WERI-Rb-1 (cell line): ENCODE data around the gene ASZ1.

Source experiments
- DNase-seq: peaks from one replicate; pipeline ENCODE4 v3.0.0-alpha.2; 2020
- H3K27ac ChIP-seq: fragments of 250-450 bp; sonication (Bioruptor Pico); 2 replicates; pipeline ENCODE4 v1.5.1; 2020; ENCODE audit warnings: mild to moderate bottlenecking, moderate library complexity
- H3K27me3 ChIP-seq: fragments of 250-450 bp; sonication (Bioruptor Pico); 2 replicates; pipeline ENCODE4 v1.5.1; 2021; ENCODE audit warnings: mild to moderate bottlenecking, low read depth, moderate library complexity; ENCODE audit not compliant: insufficient read depth, severe bottlenecking
- H3K36me3 ChIP-seq: fragments of 250-450 bp; sonication (Bioruptor Pico); 2 replicates; pipeline ENCODE4 v1.5.1; 2020; ENCODE audit warnings: mild to moderate bottlenecking, moderate library complexity
- H3K4me3 ChIP-seq: 2 replicates; pipeline ENCODE4 v1.5.1; 2011; ENCODE audit warnings: low read depth, mild to moderate bottlenecking, control low read depth, low read length
- H3K9me3 ChIP-seq: fragments of 250-450 bp; sonication (Bioruptor Pico); 2 replicates; pipeline ENCODE4 v1.5.1; 2021; ENCODE audit warnings: mild to moderate bottlenecking, moderate library complexity; ENCODE audit not compliant: severe bottlenecking
- CTCF ChIP-seq: IDR thresholded peaks from 2 replicates; pipeline ENCODE4 v1.5.1; 2011; ENCODE audit warnings: low read depth, mild to moderate bottlenecking, control low read depth, inconsistent platforms, low read length

ASZ1 gene

DNA sequence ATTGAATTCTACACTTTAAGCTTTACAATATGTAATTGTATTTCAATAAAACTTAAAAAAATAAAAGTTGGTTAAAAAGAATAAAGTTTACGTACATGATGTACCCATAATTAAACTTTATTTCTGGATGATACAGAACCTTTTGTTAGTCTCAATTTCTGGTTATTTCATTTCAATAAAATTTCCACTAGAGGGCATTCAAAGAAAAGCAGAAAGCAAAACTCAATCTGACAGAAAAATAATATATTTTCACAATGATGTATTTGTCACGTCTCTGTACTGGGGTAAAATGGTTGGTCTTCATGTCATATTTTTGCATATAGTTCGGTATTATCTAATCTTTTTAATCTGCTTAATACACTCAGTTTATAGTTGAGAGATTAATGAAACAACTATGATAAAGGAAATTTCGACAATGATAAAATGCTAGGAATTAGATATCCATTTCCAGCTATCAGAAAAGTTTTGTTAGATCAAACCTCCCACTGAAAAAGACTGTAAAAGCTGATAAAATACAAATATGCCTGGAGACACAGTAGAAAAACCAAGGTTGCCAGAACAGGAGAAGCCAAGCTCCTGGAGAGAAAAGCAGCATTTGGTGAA is 27.4 kb downstream of the ASZ1 start:
- Histone ChIP-seq H3K36me3 (no peaks in the 10 kb centered on the region), H3K4me3 (no peak overlapping the region), H3K27ac (no peak overlapping the region), H3K9me3 (no peaks in the 10 kb centered on the region), H3K27me3 (peaks cover 54% of the 10 kb centered on the region)
- no peak for DNase-seq
- TF ChIP-seq CTCF = no peak

DNA sequence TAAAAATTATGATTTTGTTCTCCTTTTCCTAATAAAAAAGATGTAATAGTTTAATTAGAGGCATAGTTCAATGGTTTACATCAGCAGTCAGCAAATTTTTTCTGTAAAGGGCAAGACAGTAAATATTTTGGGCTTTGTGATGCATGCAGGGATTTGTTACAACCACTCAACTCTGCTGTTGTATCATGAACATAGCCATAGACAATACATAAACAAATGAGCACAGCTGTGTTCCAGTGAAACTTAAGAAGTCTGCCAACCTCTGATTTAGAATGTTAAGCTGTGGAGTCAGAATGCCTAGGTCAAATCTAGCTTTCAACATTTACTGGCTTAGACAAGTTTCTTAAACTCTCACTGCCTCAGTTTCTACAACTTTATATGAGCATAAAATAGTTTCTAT is 31.6 kb downstream of the ASZ1 start:
- Histone ChIP-seq H3K4me3 (no peak overlapping the region), H3K27ac (no peak overlapping the region), H3K27me3 (peaks cover 58% of the 10 kb centered on the region), H3K36me3 (no peaks in the 10 kb centered on the region), H3K9me3 (no peaks in the 10 kb centered on the region)
- no peak for DNase-seq
- TF ChIP-seq CTCF = no peak

DNA sequence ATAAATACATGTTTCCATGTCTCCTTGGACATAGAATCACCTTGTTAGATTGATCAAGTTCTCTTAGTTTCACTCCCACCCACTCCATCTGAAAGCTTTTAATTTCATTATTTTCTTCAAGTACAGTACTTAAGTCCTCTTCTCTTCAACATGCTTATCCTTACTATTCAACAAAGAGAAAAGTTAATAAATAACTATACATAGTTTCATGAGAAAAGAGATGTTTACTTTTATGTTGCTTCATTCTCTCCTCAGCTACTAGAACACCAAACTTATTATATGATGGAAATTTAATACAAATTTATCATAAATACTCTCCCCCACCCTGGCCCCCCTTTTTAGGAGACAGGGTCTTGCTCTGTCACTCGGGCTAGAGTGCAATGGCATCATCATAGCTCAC is 33.5 kb downstream of the ASZ1 start:
- no peak overlapping the region for H3K27ac ChIP-seq
- H3K36me3 ChIP-seq = no peaks in the 10 kb centered on the region
- TF ChIP-seq CTCF = no peak
- no peak for DNase-seq
- no peaks in the 10 kb centered on the region for H3K9me3 ChIP-seq
- H3K4me3 ChIP-seq = no peak overlapping the region
- peaks cover 45% of the 10 kb centered on the region for H3K27me3 ChIP-seq

- no peak overlapping the region for H3K4me3 ChIP-seq
- peaks cover 28% of the 10 kb centered on the region for H3K27me3 ChIP-seq
- H3K9me3 ChIP-seq = no peaks in the 10 kb centered on the region
- no peak for DNase-seq
- no peak overlapping the region for H3K27ac ChIP-seq
- TF ChIP-seq CTCF = no peak
- H3K36me3 ChIP-seq = no peaks in the 10 kb centered on the region
These were observed 37.4 kb downstream of the ASZ1 start for GRCh38 chr7:117389871-117390270.

DNA sequence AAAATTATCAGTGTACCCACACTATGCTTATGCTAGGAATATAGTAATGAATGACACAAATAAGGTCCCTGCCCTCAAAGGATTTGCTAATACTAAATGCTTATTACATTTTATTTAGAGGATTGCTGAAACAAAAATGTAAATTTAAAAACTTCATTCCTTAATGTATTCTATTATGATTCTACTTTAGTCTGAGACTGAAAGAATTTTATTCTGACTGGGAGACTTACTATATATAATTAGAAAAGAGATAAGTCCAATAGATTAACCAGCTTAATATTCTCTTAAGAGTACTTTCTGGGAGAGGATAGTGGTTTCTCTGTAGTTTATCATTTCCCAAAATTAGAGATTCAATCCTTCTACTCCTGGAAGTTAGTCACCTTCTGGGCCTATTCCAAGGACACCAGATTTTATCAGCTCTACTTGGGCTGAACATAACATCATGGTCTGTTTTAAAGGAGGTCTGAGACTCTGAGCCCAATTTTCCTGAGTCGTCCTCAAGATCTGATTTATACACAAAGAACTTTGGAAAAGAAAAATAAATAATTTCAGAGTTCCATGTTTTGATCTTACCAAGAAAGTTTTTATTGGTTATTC is 41.1 kb downstream of the ASZ1 start:
- H3K27me3 ChIP-seq = peaks cover 13% of the 10 kb centered on the region
- H3K9me3 ChIP-seq = no peaks in the 10 kb centered on the region
- H3K36me3 ChIP-seq = no peaks in the 10 kb centered on the region
- no peak for DNase-seq
- no peak overlapping the region for H3K27ac ChIP-seq
- no peak for TF ChIP-seq CTCF
- no peak overlapping the region for H3K4me3 ChIP-seq
